PFSK-1 (cell line): ENCODE data around the gene MYO10.

Experiments used
- FOXP2 ChIP-seq: optimal IDR thresholded peaks from 2 replicates; pipeline ENCODE3; 2011; ENCODE audit warnings: borderline replicate concordance, control low read depth, inconsistent platforms; ENCODE audit not compliant: insufficient read depth; ENCODE audit errors: extremely low read length, extremely low read depth
- POLR2AphosphoS5 ChIP-seq: IDR thresholded peaks from 2 replicates; pipeline ENCODE4 v1.6.1; 2012; ENCODE audit warnings: low read depth, mild to moderate bottlenecking, control low read depth, low read length, moderate library complexity
- SIN3A ChIP-seq: IDR thresholded peaks from 2 replicates; pipeline ENCODE4 v1.6.1; 2012; ENCODE audit warnings: mild to moderate bottlenecking, low read length, moderate library complexity, borderline replicate concordance; ENCODE audit not compliant: insufficient read depth
- TAF1 ChIP-seq: IDR thresholded peaks from 2 replicates; pipeline ENCODE4 v1.6.1; 2012; ENCODE audit warnings: low read length, control low read depth, borderline replicate concordance; ENCODE audit not compliant: insufficient read depth
- TF ChIP-seq, protein P1 (sequence below), 2 experiments: IDR thresholded peaks; 2 replicates each; pipeline versions ENCODE4 v1.6.1 to v1.8.0; 2011 to 2012; ENCODE audit warnings: low read depth in 2 of 2, low read length in 2 of 2, control low read depth in 1 of 2, inconsistent platforms in 1 of 2, mild to moderate bottlenecking in 1 of 2, moderate library complexity in 1 of 2; ENCODE audit not compliant: insufficient read depth in 1 of 2

MYO10 gene

DNA sequence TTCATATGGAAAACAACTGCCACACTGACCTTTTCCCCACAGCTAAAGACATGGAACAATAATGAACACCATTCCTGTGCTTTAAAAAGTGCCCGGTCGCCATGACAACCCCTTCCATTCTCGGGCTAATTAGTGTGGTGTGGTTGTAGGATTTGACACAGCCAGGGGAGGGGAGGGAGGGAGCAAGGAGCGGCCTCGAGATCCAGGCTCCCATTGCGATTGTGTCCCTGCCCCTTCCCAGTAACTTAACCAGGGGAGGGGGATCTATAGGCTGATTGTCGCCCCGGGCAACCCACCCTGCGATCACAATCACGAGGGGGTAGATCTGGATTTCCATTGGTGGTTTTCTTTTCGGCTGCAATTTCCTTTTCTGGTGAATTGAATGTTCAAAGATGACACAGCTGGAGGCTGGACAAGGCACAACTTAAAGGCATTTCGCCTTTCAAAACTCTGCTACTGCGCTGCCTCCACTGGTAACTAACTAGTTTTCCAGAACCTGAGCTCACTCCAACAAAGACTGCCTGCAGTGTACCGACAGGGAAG is 222.6 kb downstream of the MYO10 start:
- TF ChIP-seq FOXP2 (no peak), TAF1 (no peak), SIN3A (no peak), POLR2AphosphoS5 (no peak)
- TF ChIP-seq, protein P1, sequence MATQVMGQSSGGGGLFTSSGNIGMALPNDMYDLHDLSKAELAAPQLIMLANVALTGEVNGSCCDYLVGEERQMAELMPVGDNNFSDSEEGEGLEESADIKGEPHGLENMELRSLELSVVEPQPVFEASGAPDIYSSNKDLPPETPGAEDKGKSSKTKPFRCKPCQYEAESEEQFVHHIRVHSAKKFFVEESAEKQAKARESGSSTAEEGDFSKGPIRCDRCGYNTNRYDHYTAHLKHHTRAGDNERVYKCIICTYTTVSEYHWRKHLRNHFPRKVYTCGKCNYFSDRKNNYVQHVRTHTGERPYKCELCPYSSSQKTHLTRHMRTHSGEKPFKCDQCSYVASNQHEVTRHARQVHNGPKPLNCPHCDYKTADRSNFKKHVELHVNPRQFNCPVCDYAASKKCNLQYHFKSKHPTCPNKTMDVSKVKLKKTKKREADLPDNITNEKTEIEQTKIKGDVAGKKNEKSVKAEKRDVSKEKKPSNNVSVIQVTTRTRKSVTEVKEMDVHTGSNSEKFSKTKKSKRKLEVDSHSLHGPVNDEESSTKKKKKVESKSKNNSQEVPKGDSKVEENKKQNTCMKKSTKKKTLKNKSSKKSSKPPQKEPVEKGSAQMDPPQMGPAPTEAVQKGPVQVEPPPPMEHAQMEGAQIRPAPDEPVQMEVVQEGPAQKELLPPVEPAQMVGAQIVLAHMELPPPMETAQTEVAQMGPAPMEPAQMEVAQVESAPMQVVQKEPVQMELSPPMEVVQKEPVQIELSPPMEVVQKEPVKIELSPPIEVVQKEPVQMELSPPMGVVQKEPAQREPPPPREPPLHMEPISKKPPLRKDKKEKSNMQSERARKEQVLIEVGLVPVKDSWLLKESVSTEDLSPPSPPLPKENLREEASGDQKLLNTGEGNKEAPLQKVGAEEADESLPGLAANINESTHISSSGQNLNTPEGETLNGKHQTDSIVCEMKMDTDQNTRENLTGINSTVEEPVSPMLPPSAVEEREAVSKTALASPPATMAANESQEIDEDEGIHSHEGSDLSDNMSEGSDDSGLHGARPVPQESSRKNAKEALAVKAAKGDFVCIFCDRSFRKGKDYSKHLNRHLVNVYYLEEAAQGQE (IDR thresholded peaks at IDR 0.05; ENCODE audit: insufficient read depth in 1 of 2, low read depth in 2 of 2, low read length in 2 of 2): no peak

DNA sequence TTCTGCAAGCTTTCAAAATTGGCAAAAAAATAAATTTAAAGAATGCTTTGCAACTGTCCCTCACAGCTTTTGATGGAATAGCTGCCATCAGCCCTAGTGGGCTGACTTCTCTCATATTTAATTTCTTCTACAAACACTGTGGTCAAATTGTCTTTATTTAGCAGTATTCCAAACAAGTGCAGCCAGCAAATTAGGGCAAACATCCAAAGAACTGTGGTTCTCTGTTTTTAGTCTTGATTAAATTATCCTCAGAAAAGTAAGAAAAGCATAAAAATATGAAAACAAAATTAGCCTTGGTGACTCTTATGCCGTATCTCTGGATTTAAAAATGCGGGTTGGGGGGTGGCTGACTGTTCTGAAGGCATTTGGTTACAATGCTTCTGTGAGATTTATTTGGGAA is 223.5 kb downstream of the MYO10 start:
- no peak for TF ChIP-seq SIN3A
- TF ChIP-seq TAF1: no peak
- TF ChIP-seq POLR2AphosphoS5: no peak
- TF ChIP-seq, protein P1 (IDR thresholded peaks at IDR 0.05; ENCODE audit: insufficient read depth in 1 of 2, low read depth in 2 of 2, low read length in 2 of 2): no peak
- no peak for TF ChIP-seq FOXP2

DNA sequence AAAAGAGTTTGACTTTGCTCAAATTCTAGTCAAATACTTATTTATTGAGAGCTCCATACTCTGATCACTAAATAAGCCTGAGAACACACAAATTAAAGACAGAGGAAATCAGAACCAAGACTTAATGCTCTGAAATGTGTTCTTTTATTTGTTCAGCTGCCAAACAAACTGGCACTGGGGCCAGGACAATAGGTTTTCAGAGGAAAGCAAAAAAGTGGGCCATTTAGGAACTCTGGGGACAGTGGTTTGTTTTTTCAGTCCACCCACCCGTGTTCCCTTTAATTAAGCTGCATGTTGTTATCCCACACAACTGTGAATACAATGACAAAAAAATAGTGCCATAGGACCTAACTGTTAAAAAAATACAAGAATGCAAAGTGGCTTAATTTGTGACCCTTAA is 223.9 kb downstream of the MYO10 start:
- TF ChIP-seq FOXP2 (no peak), TAF1 (no peak), SIN3A (no peak), POLR2AphosphoS5 (no peak)
- TF ChIP-seq, protein P1 (IDR thresholded peaks at IDR 0.05; ENCODE audit: insufficient read depth in 1 of 2, low read depth in 2 of 2, low read length in 2 of 2): no peak

DNA sequence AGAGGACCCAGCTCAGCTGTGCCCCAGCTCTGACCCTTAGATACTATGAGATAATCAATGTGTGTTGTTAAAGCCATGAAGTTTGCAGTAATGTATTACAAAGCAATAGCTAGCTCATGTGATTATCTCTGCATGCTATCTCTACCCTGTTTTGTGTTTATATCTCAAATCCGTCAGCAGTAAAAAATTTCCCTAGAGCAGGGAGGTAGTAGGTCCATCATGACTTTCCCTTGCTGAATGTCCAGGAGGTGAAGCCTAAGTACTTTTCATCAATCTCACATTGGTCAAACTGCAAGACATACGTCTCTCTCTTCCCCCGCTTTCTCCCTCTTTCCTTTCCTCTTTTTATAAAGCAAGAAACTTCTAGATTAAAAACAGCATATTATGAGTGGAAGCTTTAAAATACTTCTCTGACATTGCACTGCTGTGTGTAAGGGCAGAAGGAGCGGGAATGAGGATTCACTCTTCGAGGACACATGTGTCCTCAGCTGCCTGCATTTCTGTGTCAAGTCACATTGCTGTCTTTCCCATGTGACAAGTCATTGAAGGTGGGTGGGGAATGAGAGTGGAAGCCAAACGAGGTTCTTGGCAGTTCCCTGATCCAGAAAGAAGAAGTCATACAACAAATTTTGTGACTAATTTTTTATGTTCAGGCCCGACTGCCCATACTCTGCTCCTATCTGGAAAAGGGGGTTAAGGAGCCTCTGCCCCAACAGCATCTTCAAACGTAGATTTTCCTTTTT is 226.2 kb downstream of the MYO10 start:
- TF ChIP-seq SIN3A: no peak
- no peak for TF ChIP-seq TAF1
- TF ChIP-seq, protein P1 (IDR thresholded peaks at IDR 0.05; ENCODE audit: insufficient read depth in 1 of 2, low read depth in 2 of 2, low read length in 2 of 2): no peak
- TF ChIP-seq POLR2AphosphoS5: no peak
- no peak for TF ChIP-seq FOXP2

DNA sequence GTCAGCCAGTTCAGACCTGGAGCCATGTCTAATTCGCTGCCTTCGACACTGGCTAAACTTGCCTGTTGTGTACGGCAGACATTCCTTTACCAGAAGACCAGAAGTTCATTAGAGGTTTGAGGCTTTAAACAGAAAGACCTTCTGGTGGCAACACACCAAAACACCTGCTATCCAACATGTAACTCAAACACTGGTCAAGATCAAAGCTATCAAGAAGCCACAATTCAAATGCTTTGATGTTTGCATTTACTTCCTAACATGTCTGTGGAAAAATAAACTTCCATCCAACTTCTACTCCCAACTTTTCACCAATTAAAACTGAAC is 228.3 kb downstream of the MYO10 start:
- no peak for TF ChIP-seq TAF1
- no peak for TF ChIP-seq SIN3A
- TF ChIP-seq, protein P1 (IDR thresholded peaks at IDR 0.05; ENCODE audit: insufficient read depth in 1 of 2, low read depth in 2 of 2, low read length in 2 of 2): no peak
- no peak for TF ChIP-seq POLR2AphosphoS5
